ENCODE data around the gene ANXA3. TPM values are rescaled to one million over a fixed set of nuclear protein-coding genes. Genes with fewer than 3 reads are reported as not detected.

The ANXA3 gene
- total RNA-seq, 1 donor from 2014 or later = 271 TPM

DNA sequence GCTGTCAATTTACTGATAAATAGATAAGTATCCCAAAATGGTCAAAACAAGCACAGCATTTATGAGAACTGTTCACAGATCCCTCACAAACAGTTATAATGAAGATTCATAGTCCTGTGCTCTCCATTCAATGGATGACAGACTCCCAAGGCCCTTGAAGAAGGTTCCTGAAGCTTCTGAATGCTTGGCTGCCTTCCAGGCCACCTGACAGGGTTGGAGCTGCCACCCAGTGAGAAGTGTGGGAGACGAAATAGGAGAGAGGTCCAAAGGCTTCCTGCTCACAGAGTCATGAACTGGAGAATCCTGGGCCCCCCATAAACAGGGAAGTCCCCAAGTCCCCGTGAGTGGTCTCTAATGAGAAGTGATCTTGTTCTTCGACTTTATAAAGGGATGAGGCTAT lies 26.0 kb upstream of the ANXA3 start:
- no peak for TF ChIP-seq CTCF (IDR thresholded peaks at IDR 0.05; ENCODE audit: insufficient read depth, low read length, poor library complexity, severe bottlenecking)
- no peak for DNase-seq (ENCODE audit: low read depth)
- no peak overlapping the region for H3K4me3 ChIP-seq (ENCODE audit: low read depth, low read length)
- H3K36me3 ChIP-seq (ENCODE audit: control insufficient read depth, insufficient read depth, low read length) = no peaks in the 10 kb centered on the region
- H3K27me3 ChIP-seq (ENCODE audit: control insufficient read depth, insufficient read depth, low read length) = no peaks in the 10 kb centered on the region

GRCh38 chr4:78527103-78527502 lies 24.5 kb upstream of the ANXA3 start:
- Histone ChIP-seq H3K27me3 (ENCODE audit: control insufficient read depth, insufficient read depth, low read length) (no peaks in the 10 kb centered on the region), H3K4me3 (ENCODE audit: low read depth, low read length) (no peak overlapping the region), H3K36me3 (ENCODE audit: control insufficient read depth, insufficient read depth, low read length) (no peaks in the 10 kb centered on the region)
- TF ChIP-seq CTCF (IDR thresholded peaks at IDR 0.05; ENCODE audit: insufficient read depth, low read length, poor library complexity, severe bottlenecking) = no peak
- no peak for DNase-seq (ENCODE audit: low read depth)

GRCh38 chr4:78527555-78527954 lies 24.0 kb upstream of the ANXA3 start:
- no peak for DNase-seq (ENCODE audit: low read depth)
- Histone ChIP-seq H3K36me3 (ENCODE audit: control insufficient read depth, insufficient read depth, low read length) (no peaks in the 10 kb centered on the region), H3K4me3 (ENCODE audit: low read depth, low read length) (no peak overlapping the region), H3K27me3 (ENCODE audit: control insufficient read depth, insufficient read depth, low read length) (no peaks in the 10 kb centered on the region)
- no peak for TF ChIP-seq CTCF (IDR thresholded peaks at IDR 0.05; ENCODE audit: insufficient read depth, low read length, poor library complexity, severe bottlenecking)

DNA sequence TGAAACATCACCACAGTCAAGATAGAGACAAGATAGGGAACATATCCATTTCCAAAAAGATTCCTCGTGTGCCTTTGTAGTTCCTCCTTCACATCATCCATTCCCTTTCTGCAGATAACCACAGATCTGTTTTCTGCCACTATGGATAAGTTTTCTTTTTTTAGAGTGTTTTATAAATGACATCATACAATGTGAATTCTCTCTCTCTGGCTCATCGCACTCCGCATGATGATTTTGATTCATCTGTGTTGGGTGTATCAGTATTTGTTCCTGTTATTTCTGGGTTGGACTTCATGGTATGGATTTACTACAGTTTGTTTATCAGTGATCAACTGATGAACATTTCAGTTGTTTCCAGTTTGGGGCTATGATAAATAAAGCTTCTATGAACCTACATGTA lies 23.2 kb upstream of the ANXA3 start:
- Histone ChIP-seq H3K4me3 (ENCODE audit: low read depth, low read length) (no peak overlapping the region), H3K27me3 (ENCODE audit: control insufficient read depth, insufficient read depth, low read length) (no peaks in the 10 kb centered on the region), H3K36me3 (ENCODE audit: control insufficient read depth, insufficient read depth, low read length) (no peaks in the 10 kb centered on the region)
- no peak for DNase-seq (ENCODE audit: low read depth)
- TF ChIP-seq CTCF (IDR thresholded peaks at IDR 0.05; ENCODE audit: insufficient read depth, low read length, poor library complexity, severe bottlenecking) = no peak

DNA sequence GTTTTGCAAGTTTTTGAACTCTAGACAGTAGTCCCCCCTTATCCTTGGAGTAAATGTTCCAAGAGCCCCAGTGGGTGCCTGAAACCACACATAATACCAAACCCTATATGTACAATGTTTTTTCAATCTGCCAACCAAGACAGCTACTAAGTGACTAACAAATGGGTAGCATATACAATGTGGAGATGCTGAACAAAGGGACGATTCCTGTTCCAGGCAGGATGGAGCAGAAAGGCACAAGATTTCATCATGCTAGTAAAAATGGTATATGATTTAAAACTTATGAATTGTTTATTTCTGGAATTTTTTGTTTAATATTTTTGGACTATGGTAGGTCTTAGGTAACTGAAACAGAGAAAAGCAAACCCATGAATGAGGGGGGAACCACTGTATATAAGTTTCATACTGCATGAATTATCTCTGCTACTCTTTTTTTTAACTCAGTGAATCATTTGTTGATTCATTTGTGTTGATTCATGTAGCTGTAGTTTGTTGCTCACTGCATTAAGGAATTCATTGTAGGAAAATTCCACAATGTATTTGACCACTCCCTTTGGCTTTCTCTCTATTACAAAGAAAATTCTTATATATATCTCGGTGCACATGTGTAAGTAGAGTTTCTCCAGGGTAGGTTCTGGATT lies 21.9 kb upstream of the ANXA3 start:
- no peak for DNase-seq (ENCODE audit: low read depth)

More for the DNA sequence above, 21.9 kb upstream of the ANXA3 start:
- TF ChIP-seq CTCF (IDR thresholded peaks at IDR 0.05; ENCODE audit: insufficient read depth, low read length, poor library complexity, severe bottlenecking) = no peak
- Histone ChIP-seq H3K27me3 (ENCODE audit: control insufficient read depth, insufficient read depth, low read length) (no peaks in the 10 kb centered on the region), H3K4me3 (ENCODE audit: low read depth, low read length) (no peak overlapping the region), H3K36me3 (ENCODE audit: control insufficient read depth, insufficient read depth, low read length) (no peaks in the 10 kb centered on the region)

Data from kidney epithelial cell (primary cell).